HG03575 (cell line): Measurements from ENCODE around the gene SLC38A9.

Experiments used
- ATAC-seq: cut with Tn5 transposase; IDR thresholded peaks from one replicate; pipeline ENCODE4 v1.9.1; 2021; ENCODE audit not compliant: unreplicated experiment, insufficient number of reproducible peaks, low FRiP score; ENCODE audit errors: extremely low read depth

SLC38A9 gene

DNA sequence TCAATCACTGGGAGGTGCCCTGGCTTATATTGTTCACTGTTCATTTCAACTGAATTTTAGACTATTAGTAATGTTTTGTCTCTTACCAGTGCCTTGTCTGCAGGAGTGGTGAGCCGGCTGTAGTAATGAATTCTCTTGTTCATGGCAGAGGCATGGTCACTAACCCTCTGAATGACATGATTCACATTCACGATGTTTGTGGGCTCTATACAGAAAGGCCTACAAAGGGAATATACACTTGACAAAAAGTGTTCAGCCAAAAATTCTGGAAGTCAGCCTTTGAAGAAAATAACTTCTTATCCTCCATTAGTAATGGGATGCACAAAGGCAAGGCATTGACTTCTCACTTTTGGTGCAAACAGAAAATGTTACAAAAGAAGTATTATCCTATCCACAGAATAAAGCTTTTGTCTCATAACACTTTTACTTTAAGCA lies 39.6 kb downstream of the SLC38A9 start:
- ATAC-seq: no peak

GRCh38 chr5:55671975-55672374 lies 40.1 kb downstream of the SLC38A9 start:
- no peak for ATAC-seq

DNA sequence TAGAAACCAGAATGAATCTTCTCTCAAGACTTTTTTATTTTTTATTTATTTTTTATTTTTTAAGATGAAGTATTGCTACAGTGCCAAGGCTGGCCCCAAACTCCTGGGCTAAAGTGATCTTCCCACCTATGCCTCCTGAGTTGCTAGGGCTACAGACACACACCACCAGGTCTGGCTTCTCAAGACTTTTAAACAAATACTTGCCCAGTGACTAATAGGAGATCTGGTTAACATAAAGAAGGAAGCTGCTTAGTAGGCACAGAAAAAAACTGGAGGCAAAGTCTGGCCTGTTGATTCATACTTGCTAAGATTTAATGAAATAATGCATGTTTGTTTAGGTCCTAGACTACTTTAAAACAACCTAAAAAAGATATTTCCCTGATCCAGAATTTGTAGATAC lies 43.8 kb downstream of the SLC38A9 start:
- no peak for ATAC-seq

DNA sequence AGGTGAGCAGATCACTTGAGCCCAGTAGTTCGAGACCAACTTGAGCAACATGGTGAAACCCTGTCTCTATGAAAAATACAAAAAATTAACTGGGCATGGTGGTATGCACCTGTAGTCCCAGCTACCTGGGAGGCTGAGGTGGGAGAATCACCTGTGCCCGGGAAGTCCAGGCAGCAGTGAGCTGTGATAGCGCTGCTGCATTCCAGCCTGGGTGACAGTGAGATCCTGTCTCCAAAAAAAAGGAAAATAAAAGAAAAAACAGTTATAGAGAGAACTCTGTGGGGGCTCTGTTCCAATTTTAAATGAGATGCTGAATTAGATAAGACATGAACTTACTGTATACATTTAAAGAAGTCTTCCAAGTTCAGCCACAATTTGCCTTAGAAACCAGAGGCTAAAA lies 44.2 kb downstream of the SLC38A9 start:
- no peak for ATAC-seq

GRCh38 chr5:55665065-55665464 lies 47.1 kb downstream of the SLC38A9 start:
- no peak for ATAC-seq

DNA sequence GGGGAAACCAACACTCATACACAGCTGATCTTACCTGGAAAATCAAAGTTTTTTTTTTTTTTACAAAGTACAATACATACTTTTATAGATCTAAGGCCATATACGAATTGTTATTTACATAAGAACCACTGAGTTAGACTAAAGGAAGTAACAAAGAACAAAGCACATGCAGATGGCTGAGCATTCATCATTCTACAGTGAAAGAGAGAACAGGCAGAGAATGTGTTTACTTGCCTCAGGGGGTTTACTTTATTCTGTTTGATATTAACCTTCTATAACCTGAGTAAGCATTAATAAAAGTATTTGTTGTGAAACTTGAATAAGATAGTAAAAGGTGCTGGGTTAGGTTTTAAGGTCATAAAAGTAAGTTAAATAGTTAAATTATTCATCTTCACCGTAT lies 54.7 kb downstream of the SLC38A9 start:
- ATAC-seq: no peak

DNA sequence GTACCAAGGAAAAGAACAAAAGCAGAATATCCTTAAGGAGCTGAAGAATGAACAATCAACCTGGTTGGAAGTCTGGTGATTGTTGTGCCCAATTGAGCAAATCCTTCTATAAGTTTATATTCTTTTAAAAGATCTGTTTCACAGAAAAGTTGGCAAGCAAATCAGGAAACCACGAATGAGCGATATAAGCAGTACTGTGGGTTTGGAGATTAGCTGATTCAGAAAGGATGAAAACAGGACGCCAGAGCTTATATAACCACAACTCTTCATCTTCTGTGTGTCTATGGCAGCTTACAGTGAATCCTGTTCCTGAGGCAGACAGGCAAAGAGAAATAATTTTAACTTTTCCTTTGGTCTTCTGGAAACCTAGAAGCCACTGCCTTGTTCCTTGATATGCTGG lies 61.7 kb downstream of the SLC38A9 start:
- no peak for ATAC-seq

DNA sequence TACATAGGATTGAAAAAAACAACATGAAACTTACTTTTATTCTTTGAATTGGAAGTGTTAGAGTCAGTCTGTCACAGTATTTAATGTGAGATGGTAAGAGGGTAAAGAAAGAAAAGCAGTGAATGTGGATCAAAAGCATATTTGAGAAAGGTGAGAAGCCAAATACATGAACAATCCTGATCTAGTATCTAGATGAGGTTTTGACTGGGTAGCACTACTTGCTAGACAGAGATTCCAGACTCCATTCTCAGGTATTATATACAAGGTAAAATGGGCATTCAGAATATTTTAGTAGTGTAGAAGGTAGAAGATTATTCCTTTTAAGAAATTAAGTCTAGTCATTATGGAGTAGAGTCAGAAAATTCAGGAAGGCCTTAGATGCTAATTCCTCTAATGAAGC lies 62.2 kb downstream of the SLC38A9 start:
- no peak for ATAC-seq

GRCh38 chr5:55645304-55645703 lies 66.8 kb downstream of the SLC38A9 start:
- ATAC-seq: no peak

- no peak for ATAC-seq
Measured at GRCh38 chr5:55638455-55638854, 73.7 kb downstream of the SLC38A9 start.

DNA sequence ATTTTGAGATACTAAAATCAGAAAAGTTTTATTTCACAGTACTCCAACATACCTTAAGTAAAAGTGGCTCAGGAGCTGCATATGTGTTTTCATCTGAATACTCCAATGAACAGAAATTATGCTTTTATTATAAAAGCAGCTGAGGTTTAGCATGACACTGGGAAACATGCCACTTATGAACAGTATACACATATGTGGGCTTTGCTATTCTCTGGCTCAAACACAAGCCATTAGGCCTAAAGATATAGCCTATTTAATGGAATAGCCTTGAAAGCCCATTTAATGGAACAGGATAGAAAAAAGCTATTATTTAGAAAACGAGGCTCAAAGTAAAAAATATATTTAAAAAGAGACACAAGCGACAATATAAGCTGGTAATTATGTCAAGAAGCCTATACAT lies 74.1 kb downstream of the SLC38A9 start:
- ATAC-seq: no peak

- no peak for ATAC-seq
Measured at GRCh38 chr5:55636683-55637082, 75.4 kb downstream of the SLC38A9 start.

GRCh38 chr5:55636177-55636576 lies 75.9 kb downstream of the SLC38A9 start:
- ATAC-seq: no peak

- ATAC-seq: no peak
Measured at GRCh38 chr5:55634866-55635265, 77.3 kb downstream of the SLC38A9 start.

GRCh38 chr5:55634209-55634805 lies 77.8 kb downstream of the SLC38A9 start:
- ATAC-seq: no peak

- no peak for ATAC-seq
Measured at GRCh38 chr5:55633574-55634208, 78.4 kb downstream of the SLC38A9 start.

- ATAC-seq: no peak
Measured at GRCh38 chr5:55629815-55630214, 82.3 kb downstream of the SLC38A9 start.

GRCh38 chr5:55626790-55627189 lies 85.3 kb downstream of the SLC38A9 start:
- ATAC-seq: no peak

- ATAC-seq: no peak
Measured at GRCh38 chr5:55625913-55626312, 86.2 kb downstream of the SLC38A9 start.

DNA sequence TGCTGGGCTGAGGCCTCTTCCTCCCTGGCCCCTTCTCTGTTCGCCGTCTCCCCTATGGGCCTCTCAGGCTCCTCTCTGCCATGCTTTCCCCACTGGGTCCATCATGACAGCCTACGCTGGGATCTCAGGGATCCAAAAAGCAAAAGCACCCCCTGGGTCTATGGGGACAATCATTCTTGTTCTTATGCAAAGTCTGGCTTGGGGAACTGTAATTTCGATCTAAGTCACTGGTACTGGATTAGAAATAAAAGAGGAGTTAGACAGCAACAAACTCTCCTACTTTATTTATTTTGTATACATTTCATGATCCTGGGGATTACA lies 86.6 kb downstream of the SLC38A9 start:
- ATAC-seq: no peak
